SH-SY5Y (cell line): Measurements from ENCODE around the gene UBL5.

Source experiments
- GATA2 ChIP-seq: IDR thresholded peaks from 2 replicates; pipeline ENCODE4 v1.6.1; 2011; ENCODE audit warnings: mild to moderate bottlenecking, low read depth, low read length
- GATA3 ChIP-seq: IDR thresholded peaks from 2 replicates; pipeline ENCODE4 v1.6.1; 2011; ENCODE audit warnings: low read depth, mild to moderate bottlenecking, low read length, moderate library complexity

DNA sequence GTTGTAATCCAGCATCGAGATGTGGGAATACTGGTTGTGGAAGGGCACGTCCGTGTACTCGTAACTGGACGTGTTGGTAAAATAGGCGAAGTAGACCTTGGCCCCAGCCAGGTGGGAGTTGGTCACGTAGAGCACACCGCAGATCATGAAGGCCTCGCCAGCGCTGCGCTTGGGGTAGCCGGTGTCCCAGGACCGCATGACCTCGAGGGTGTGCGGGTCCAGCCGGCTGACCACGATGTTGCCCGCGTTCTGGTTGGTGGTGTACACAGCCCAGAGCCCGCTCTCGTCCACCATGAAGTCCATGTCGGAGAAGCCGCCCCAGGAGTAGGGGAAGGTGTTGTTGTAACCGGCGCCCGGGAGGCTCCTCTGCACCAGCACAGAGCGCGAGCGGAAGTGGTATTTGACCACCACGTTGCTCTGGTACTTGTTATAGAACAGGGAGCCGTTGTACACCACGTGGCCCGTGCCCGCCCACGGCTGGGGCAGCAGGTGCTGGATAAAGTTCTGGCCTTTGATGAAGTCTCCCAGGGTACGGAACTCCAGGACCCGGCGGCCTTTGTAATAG, 26.6 kb downstream of the UBL5 start:
- TF ChIP-seq GATA2 (no peak), GATA3 (no peak)
